Mammary epithelial cell (primary cell): Measurements from ENCODE around the gene MAP3K2.

Source experiments
- EZH2 ChIP-seq: IDR thresholded peaks from 2 replicates; pipeline ENCODE4 v1.6.1; 2012; ENCODE audit warnings: low read length, inconsistent platforms, borderline replicate concordance
- TF ChIP-seq, protein P1 (sequence below), 2 donors: IDR thresholded peaks in 1 of 2; conservative IDR thresholded peaks in 1 of 2; 2 replicates each; pipeline ENCODE4 v1.5.1; 2011 to 2012; ENCODE audit warnings: inconsistent platforms in 2 of 2, low read length in 2 of 2, mild to moderate bottlenecking in 2 of 2, control low read depth in 1 of 2, low read depth in 1 of 2; ENCODE audit not compliant: insufficient read depth in 1 of 2; ENCODE audit errors: extremely low read depth in 1 of 2

GRCh38 chr2:127277028-127277427, 110.7 kb downstream of the MAP3K2 start:
- TF ChIP-seq, protein P1, sequence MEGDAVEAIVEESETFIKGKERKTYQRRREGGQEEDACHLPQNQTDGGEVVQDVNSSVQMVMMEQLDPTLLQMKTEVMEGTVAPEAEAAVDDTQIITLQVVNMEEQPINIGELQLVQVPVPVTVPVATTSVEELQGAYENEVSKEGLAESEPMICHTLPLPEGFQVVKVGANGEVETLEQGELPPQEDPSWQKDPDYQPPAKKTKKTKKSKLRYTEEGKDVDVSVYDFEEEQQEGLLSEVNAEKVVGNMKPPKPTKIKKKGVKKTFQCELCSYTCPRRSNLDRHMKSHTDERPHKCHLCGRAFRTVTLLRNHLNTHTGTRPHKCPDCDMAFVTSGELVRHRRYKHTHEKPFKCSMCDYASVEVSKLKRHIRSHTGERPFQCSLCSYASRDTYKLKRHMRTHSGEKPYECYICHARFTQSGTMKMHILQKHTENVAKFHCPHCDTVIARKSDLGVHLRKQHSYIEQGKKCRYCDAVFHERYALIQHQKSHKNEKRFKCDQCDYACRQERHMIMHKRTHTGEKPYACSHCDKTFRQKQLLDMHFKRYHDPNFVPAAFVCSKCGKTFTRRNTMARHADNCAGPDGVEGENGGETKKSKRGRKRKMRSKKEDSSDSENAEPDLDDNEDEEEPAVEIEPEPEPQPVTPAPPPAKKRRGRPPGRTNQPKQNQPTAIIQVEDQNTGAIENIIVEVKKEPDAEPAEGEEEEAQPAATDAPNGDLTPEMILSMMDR (conservative IDR thresholded peaks at IDR 0.05 in 1 of 2, IDR thresholded peaks at IDR 0.05 in 1 of 2; ENCODE audit: extremely low read depth in 1 of 2, insufficient read depth in 1 of 2, low read depth in 1 of 2, low read length in 2 of 2): no peak
- no peak for TF ChIP-seq EZH2
